Progenitor cell of endocrine pancreas (in vitro differentiated cells): ENCODE data around the gene CHCHD1. TPM values are rescaled to one million over a fixed set of nuclear protein-coding genes. Genes with fewer than 3 reads are reported as not detected.
"Not testable (repeated sequence)": the region's sequence is repeated elsewhere in the genome, so short reads cannot be mapped to it uniquely, and the experiment has no call there.

Experiments used
- DNase-seq: peaks from one replicate; pipeline ENCODE4 v3.0.0; 2021; ENCODE audit warnings: low spot score; ENCODE audit not compliant: unreplicated experiment
- H3K27ac Mint-ChIP-seq: 2 replicates; pipeline ENCODE4 v1.8.0; 2021; ENCODE audit warnings: mild to moderate bottlenecking, moderate library complexity, mixed read lengths
- H3K27me3 Mint-ChIP-seq: 2 replicates; pipeline ENCODE4 v1.8.0; 2021; ENCODE audit warnings: mixed read lengths
- H3K36me3 Mint-ChIP-seq: 2 replicates; pipeline ENCODE4 v1.8.0; 2022; ENCODE audit warnings: mixed read lengths; ENCODE audit not compliant: insufficient read depth
- H3K4me1 Mint-ChIP-seq: 2 replicates; pipeline ENCODE4 v1.8.0; 2021; ENCODE audit warnings: low read depth, mixed read lengths
- H3K4me3 Mint-ChIP-seq: 2 replicates; pipeline ENCODE4 v1.8.0; 2021; ENCODE audit warnings: low read depth, mild to moderate bottlenecking, moderate library complexity, mixed read lengths
- H3K9me3 Mint-ChIP-seq: 2 replicates; pipeline ENCODE4 v1.8.0; 2021; ENCODE audit warnings: low read depth, mixed read lengths
- CTCF ChIP-seq: fragments of 200-600 bp; sonication (generic); IDR thresholded peaks from one replicate; pipeline ENCODE4 v1.5.0; 2021; ENCODE audit warnings: antibody characterized with exemption, mild to moderate bottlenecking; ENCODE audit not compliant: unreplicated experiment
- total RNA-seq: library from RNA; stranded (reverse); gene quantifications from 2 replicates; pipeline ENCODE4 v1.2.1, GENCODE V29; 2021

The CHCHD1 gene
- total RNA-seq, 1 donor from 2014 or later, result 38.8 TPM

- Mint-ChIP-seq H3K9me3 (no peaks in the 10 kb centered on the region), H3K36me3 (peaks cover 9% of the 10 kb centered on the region), H3K4me1 (peaks cover 6% of the 10 kb centered on the region), H3K4me3 (no peak overlapping the region), H3K27me3 (peaks cover 18% of the 10 kb centered on the region), H3K27ac (no peak overlapping the region)
- no peak for TF ChIP-seq CTCF
- no peak for DNase-seq
Measured at GRCh38 chr10:73823391-73823790, 41.5 kb downstream of the CHCHD1 start.

- Mint-ChIP-seq H3K9me3 (no peaks in the 10 kb centered on the region), H3K27me3 (peaks cover 18% of the 10 kb centered on the region), H3K27ac (no peak overlapping the region), H3K36me3 (peaks cover 9% of the 10 kb centered on the region), H3K4me1 (peaks cover 6% of the 10 kb centered on the region), H3K4me3 (no peak overlapping the region)
- TF ChIP-seq CTCF, result no peak
- DNase-seq, result no peak
Measured at GRCh38 chr10:73824146-73824725, 42.4 kb downstream of the CHCHD1 start.

- Mint-ChIP-seq H3K4me1 (peaks cover 3% of the 10 kb centered on the region), H3K4me3 (no peak overlapping the region), H3K27ac (no peak overlapping the region), H3K36me3 (peaks cover 7% of the 10 kb centered on the region), H3K9me3 (no peaks in the 10 kb centered on the region), H3K27me3 (peaks cover 12% of the 10 kb centered on the region)
- DNase-seq, result no peak
- no peak for TF ChIP-seq CTCF
Measured at GRCh38 chr10:73827346-73828089, 45.7 kb downstream of the CHCHD1 start.

GRCh38 chr10:73828161-73828560 is 46.3 kb downstream of the CHCHD1 start:
- H3K27ac Mint-ChIP-seq, result no peak overlapping the region
- peaks cover 11% of the 10 kb centered on the region for H3K27me3 Mint-ChIP-seq
- no peak for TF ChIP-seq CTCF
- no peak for DNase-seq
- peaks cover 3% of the 10 kb centered on the region for H3K4me1 Mint-ChIP-seq
- H3K4me3 Mint-ChIP-seq, result no peak overlapping the region
- peaks cover 7% of the 10 kb centered on the region for H3K36me3 Mint-ChIP-seq
- H3K9me3 Mint-ChIP-seq, result no peaks in the 10 kb centered on the region

- H3K27ac Mint-ChIP-seq, H3K9me3 Mint-ChIP-seq, H3K4me1 Mint-ChIP-seq, H3K36me3 Mint-ChIP-seq, DNase-seq, H3K4me3 Mint-ChIP-seq, H3K27me3 Mint-ChIP-seq: not testable (repeated sequence)
Measured at GRCh38 chr10:73829090-73829489, 47.2 kb downstream of the CHCHD1 start.

Other genes starting within 250 kb of the CHCHD1 start
- 79.0 and 83.8 TPM in 2 replicates for gene USP54, start 190.7 kb upstream of the CHCHD1 start, total RNA-seq
- gene MYOZ1, start 140.6 kb upstream of the CHCHD1 start, total RNA-seq, result 0.31 TPM in 1 of 2 replicates, not detected in the other
- 0.07 TPM in 1 of 2 replicates, not detected in the other for gene SYNPO2L, start 126.0 kb upstream of the CHCHD1 start, total RNA-seq
- 15.5 and 17.3 TPM in 2 replicates for gene AGAP5, start 83.9 kb upstream of the CHCHD1 start, total RNA-seq
- gene SEC24C, start 37.7 kb upstream of the CHCHD1 start, total RNA-seq, result 93.0 and 96.5 TPM in 2 replicates
- 122 and 144 TPM in 2 replicates for gene ZSWIM8, start 3.6 kb downstream of the CHCHD1 start, total RNA-seq
- 36.3 and 40.0 TPM in 2 replicates for gene NDST2, start 29.6 kb downstream of the CHCHD1 start, total RNA-seq
- 20.8 and 24.5 TPM in 2 replicates for gene CAMK2G, start 92.5 kb downstream of the CHCHD1 start, total RNA-seq
- 0.38 and 0.93 TPM in 2 replicates for gene PLAU, start 129.1 kb downstream of the CHCHD1 start, total RNA-seq
- 107 and 116 TPM in 2 replicates for gene VCL, start 216.1 kb downstream of the CHCHD1 start, total RNA-seq